SK-N-MC (cell line): Measurements from ENCODE around the gene RHEB.

Experiments used
- EZH2 ChIP-seq: fragments of 200-600 bp; sonication (generic); IDR thresholded peaks from one replicate; pipeline ENCODE4 v1.6.1; 2017; ENCODE audit warnings: antibody characterized with exemption
- FOXP2 ChIP-seq: optimal IDR thresholded peaks from 2 replicates; pipeline ENCODE3; 2011; ENCODE audit warnings: mild to moderate bottlenecking, moderate library complexity; ENCODE audit not compliant: insufficient read depth; ENCODE audit errors: extremely low read length, control extremely low read depth
- POLR2AphosphoS5 ChIP-seq: IDR thresholded peaks from 2 replicates; pipeline ENCODE4 v1.6.1; 2012; ENCODE audit warnings: mild to moderate bottlenecking, low read depth, low read length, borderline replicate concordance

- TF ChIP-seq FOXP2 (no peak), POLR2AphosphoS5 (no peak), EZH2 (no peak)
Measured at GRCh38 chr7:151483711-151483983, 36.0 kb downstream of the RHEB start.
